CD4-positive, alpha-beta T cell treated with Interleukin-2 at 100 ng/mL for 4 hours (primary cell): ENCODE data around the gene ADGRV1.
"Not testable (repeated sequence)": the region's sequence is repeated elsewhere in the genome, so short reads cannot be mapped to it uniquely, and the experiment has no call there.

Experiments
- DNase-seq: peaks from one replicate; pipeline ENCODE4 v3.0.0-alpha.2; 2020; ENCODE audit warnings: low spot score

Gene ADGRV1

DNA sequence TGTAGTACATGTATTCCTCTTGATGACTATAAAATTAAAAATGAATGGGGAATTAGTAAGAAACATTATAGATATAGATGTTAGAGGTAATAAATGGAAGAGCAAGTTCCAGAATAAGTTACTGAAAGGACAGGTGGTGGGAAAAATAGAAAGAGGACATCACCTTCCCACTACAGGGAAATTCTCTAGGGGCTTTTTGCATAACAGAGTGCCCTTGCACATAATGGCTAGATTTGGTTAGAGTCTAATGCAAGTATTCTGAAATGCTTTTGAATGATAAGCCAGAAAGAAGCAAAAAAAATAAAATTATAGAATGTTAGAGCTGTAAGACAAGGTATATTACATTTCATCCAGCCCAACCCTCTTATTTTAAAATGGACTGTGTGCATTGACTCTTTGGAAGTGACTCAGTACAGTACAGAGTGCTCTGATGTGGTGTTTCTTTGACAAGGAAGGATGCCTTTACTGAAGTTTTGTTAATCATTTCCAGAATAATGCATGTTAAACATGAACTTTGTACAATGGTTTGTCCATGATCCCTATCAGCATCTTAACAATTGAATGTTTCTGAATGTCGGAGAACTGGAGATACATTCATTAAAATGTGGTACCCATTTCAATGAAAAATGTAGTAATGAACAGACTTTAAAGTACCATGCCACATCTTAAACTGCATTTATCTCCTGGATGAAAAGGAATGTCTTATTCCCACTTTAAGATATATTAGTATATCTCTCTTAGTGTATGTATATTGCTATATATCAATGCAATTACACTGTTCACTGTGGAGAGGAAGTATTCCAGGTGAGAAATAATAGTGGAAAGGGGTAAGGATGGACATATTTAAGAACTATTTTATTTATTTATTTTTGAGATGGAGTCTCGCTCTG, 391.1 kb downstream of the ADGRV1 start:
- DNase-seq, result no peak

GRCh38 chr5:90955001-90955635, 396.5 kb downstream of the ADGRV1 start:
- no peak for DNase-seq

- DNase-seq, result no peak
Observed at GRCh38 chr5:90956511-90957097, 398.0 kb downstream of the ADGRV1 start.

- no peak for DNase-seq
Observed at GRCh38 chr5:90957906-90958305, 399.3 kb downstream of the ADGRV1 start.

DNA sequence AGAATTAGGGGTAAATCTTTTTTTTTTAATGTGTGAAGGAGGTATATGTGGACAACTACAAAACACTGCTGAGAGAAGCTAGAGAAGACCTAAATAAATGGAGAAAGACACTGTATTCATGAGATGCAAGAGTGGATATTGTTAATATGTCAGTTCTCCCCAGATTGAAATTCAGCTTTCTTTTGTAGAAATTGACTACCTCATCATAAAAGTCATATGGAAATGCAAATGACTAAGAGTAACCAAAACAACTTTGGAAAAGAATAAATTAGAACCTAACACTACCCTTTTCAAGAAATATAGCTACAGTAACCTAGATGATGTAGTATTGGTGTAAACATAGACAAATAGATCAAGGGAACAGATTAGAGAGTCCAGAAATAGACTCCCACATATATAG, 400.7 kb downstream of the ADGRV1 start:
- DNase-seq, result no peak

DNA sequence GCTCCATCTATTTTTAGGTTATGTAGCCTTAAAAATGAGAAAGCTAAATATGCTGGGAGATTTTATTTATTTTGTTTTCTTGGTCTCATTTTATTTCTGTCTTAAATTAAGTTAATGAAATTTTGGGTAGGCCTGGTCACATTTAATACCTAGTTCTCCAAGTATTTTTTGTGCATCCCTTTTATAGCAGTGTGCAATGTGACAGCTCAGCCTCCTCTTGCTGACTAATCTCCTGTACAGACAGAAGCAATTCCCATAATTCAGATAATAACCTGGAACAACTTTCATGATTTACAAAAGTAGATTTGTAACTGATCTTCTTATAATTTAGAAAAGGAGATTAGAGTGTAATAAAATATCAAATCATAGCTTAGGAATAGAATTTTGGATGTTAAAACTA, 403.9 kb downstream of the ADGRV1 start:
- no peak for DNase-seq

DNA sequence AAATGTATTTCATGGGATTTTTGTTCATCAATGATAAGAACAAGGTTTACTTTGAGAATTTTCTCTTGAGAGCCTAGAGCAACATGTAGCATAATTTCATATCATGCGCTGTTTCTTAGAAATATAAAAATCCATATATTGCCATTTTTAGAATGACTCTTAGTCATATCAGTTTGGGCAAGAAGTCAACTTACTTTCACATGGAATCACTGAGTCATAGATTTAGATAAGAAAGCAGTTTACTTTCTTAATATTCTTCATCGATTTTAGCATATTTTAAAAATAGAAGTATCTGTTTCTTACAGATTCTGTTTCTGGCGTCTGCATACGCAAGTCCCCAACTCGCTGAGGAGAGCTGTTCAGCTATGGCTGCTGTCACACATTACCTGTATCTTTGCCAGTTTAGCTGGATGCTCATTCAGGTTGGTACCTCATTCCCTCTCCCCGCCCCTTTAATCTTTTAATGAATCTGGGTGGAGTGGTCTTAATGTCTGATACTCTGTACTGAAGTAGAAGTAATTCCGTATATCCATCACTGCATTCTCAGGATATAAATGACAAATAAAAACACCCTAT, 406.6 kb downstream of the ADGRV1 start:
- no peak for DNase-seq

DNA sequence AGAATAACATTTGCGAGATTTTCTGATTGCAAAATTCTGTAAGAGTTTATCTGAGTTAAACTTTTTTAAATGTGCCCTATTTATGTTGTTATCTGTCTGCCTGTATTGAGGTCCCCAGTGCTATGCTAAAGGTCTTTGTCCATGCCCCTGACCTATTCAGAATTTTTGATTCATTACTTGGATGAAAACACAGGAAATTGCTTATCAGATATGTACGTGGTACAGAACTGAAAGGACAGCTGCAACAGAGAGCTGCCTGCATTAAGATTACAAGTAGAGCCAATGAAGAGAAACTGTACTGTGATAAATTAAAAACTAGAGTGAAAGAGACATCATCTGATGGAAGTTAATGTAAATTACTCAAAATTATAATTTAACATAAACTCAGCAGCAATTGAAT, 408.8 kb downstream of the ADGRV1 start:
- no peak for DNase-seq

- no peak for DNase-seq
Observed at GRCh38 chr5:90967851-90968250, 409.3 kb downstream of the ADGRV1 start.

DNA sequence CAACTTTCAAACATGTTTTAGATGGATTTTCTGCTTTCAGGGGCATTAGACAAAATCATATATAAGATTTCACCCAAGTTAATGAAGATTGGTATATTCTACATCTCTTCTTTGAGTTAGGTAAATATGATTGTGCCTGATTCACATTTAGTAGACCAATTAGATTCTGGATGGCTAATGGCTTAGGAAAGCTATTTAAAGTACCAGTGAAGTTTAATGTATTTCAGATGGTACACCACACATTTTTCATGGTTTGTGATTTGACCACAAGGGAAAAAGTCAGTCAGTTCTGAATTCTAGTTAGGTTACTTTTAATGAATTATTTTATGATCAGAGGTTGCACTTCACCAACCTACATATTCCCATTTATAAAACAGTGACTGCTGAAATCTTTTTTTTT, 409.7 kb downstream of the ADGRV1 start:
- no peak for DNase-seq

GRCh38 chr5:90969945-90970344, 411.3 kb downstream of the ADGRV1 start:
- DNase-seq, result not testable (repeated sequence)

DNA sequence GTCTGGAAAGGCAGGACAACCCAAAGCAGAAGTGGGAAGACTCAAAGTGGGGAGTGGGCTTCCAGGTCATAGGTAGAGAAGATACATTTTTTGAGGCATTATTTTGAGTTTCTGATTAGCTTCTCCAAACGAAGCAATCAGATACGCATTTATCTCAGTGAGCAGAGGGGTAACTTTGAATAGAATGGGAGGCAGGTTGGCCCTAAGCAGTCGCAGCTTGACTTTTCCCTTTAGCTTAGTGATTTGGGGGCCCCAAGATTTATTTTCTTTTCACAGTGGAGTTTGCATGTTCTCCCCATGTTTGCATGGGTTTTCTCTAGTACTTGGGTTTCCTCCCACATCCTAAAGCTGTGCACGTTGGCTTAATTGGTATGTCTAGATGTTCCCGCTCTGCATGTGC, 422.6 kb downstream of the ADGRV1 start:
- no peak for DNase-seq

DNA sequence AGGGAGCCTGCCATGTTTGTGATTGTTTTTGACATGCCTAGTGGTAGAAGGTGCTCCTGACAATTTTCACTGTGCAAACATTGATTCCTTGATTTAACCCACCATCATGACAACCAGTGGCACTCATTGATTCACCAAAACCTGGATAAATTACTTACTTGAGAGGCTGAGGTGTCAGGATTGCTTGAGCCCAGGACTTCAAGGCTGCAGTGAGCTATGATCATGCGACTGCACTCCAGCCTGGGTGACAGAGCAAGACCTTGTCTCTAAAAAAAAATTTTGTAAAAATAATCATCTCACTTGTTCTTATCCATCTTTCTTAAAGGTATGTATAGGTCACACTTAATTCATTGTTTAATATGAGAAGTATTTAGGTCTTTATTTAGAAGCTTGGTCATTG, 423.2 kb downstream of the ADGRV1 start:
- no peak for DNase-seq

DNA sequence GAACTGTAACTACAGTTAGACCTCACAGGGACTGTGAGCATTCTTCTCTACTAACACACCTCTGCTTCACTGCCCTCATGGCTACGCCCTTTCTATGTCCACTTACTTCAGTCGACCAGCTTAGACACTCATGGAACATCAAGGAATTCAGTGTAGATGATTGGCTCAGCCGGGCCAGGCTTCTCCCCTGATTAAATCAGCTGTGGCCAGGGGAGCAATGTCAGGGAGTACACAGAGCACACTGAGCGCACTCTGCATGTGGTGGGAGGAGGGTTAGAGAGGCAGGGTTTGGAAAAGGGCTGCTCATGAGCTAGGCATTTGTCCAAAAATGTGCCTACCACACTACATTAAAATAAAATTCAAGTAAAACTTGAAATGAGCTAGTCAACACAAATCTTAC, 424.0 kb downstream of the ADGRV1 start:
- no peak for DNase-seq

GRCh38 chr5:90983148-90983547, 424.6 kb downstream of the ADGRV1 start:
- DNase-seq, result no peak

DNA sequence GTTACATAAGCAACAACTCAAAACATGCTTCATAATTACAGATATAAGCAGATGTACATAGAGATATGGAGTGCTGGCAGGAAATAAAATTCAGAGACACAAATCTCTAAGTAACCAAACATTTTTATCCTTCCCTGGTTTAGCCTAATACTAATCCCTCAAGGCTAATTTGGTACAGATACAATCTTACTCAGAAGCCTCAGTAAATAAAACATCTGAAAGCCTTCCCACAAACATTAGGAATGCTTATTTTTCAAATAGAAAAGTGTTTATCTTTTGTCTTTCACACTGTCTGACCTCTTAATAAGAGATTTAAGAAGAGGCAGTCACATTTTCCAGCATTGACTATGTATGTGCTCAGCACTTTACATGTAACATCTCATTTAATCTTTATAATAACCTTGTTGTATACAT, 425.1 kb downstream of the ADGRV1 start:
- DNase-seq, result no peak

DNA sequence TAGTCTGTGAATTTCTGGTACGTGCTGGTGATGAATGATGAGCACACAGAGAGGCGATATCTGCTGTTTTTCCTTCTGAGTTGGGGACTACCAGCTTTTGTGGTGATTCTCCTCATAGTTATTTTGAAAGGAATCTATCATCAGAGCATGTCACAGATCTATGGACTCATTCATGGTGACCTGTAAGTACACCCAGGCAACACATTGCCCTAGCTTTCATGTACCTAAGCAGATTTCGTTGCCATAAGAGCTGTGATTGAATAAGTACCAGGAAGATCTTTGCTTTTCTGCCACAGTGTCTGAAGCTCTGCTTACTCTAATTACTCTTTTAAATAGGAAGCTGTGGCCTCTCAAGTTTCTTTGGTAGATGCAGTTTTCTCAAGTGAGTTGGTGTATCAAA, 426.7 kb downstream of the ADGRV1 start:
- no peak for DNase-seq

DNA sequence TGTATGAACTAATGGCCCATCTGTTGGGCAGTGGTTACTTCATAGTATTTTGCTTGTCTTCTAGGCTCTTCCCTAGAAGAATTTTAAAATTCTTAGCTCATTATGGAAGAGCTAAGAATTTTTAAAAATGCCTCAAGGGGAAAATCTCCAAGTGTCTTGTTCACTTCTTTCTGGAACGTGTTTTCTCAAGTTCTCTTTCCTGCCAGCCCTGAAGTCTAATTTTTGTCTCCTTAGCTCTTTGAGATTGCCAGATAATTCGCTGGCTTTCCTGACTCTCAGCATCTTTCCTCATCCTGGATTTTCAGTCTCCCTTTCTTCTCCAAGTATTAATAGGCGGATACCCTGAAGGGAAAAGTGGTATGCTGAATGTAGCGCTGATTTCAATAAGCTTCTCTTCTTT, 429.1 kb downstream of the ADGRV1 start:
- no peak for DNase-seq

GRCh38 chr5:90991201-90991600, 432.6 kb downstream of the ADGRV1 start:
- no peak for DNase-seq

- DNase-seq, result no peak
Observed at GRCh38 chr5:90994796-90995195, 436.2 kb downstream of the ADGRV1 start.

DNA sequence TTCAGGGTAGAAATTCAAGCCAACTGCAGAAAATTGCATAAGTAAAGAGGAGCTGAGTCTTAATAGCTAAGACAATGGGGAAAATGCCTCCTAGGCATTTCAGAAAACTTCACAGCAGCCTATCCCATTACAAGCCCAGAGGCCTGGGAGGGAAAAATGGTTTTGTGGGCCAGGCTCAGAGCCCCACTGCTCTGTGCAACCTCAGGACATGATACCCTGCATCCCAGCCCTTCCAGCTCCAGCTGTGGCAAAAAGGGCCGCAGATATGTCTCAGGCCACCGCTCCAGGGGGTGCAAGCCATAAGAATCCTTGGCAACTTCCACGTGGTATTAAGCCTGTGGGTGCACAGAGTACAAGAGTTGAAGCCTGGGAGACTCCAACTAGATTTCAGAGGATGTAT, 437.5 kb downstream of the ADGRV1 start:
- no peak for DNase-seq

DNA sequence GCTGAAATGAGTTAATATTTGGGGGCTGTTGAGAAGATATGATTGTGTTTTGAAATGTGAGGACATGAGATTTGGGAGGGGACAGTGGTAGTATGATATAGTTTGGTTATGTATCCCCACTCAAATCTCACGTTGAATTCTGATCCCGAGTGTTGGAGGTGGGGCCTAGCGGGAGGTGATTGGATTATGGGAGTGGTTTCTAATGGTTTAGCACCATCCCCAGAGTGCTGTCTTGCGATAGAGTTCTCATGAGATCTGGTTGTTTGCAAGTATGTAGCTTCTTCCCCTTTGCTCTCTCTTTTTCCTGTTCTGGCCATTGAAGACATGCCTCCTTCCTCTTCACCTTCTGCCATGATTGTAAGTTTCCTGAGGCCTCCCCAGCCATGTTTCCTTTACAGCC, 438.5 kb downstream of the ADGRV1 start:
- no peak for DNase-seq

DNA sequence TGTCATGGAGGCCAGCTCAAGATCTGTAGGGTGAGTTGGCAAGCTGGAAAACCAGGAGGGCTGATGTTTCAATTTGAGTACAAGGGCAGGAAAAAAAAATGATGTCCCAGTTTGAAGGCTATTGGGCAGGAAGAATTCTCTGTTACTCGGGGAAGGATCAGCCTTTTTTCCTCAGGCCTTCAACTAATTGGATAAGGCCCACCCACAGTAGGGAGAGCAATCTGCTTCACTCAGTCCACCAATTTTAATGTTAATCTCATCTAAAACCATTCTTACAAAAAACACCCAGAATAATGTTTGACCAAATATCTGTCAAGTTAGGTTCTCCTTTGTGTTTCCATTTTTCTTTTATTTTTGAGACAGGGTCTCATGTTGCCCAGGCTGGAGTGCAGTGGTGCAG, 442.1 kb downstream of the ADGRV1 start:
- DNase-seq, result no peak
